Right kidney (tissue), 9 donors: ENCODE measurements around the gene CDCA5.

Source experiments
- DNase-seq: peaks from one replicate; pipeline ENCODE4 v3.0.0-alpha.2; 2016
- long read RNA-seq, 8 donors: transcript quantifications; one replicate each; lab custom pipeline, GENCODE V29; 2026

Gene CDCA5
- long read RNA-seq, donor 1, transcript CDCA5-201 (6 exons, 2,587 nt) = major isoform, 5 of 9 reads
- long read RNA-seq, donor 1, partial matches to known transcripts = 0 of 9 reads
- long read RNA-seq, donor 1, other reads (novel, unspliced or antisense) = 0 of 9 reads
- long read RNA-seq, donor 2, partial matches to known transcripts = 0 of 2 reads
- long read RNA-seq, donor 2, other reads (novel, unspliced or antisense) = 0 of 2 reads
- long read RNA-seq, donor 3, partial matches to known transcripts = 0 of 2 reads
- long read RNA-seq, donor 3, other reads (novel, unspliced or antisense) = 0 of 2 reads
- long read RNA-seq, donor 4, partial matches to known transcripts = 0 of 1 reads
- long read RNA-seq, donor 4, other reads (novel, unspliced or antisense) = 0 of 1 reads
- long read RNA-seq, donor 5, transcript CDCA5-201 (6 exons, 2,587 nt) = major isoform, 6 of 6 reads
- long read RNA-seq, donor 5, partial matches to known transcripts = 0 of 6 reads
- long read RNA-seq, donor 5, other reads (novel, unspliced or antisense) = 0 of 6 reads
- long read RNA-seq, donor 6, transcript CDCA5-201 (6 exons, 2,587 nt) = major isoform, 5 of 6 reads
- long read RNA-seq, donor 6, partial matches to known transcripts = 0 of 6 reads
- long read RNA-seq, donor 6, other reads (novel, unspliced or antisense) = 0 of 6 reads
- long read RNA-seq, donor 7, transcript CDCA5-201 (6 exons, 2,587 nt) = major isoform, 15 of 18 reads
- long read RNA-seq, donor 7, partial matches to known transcripts = 0 of 18 reads
- long read RNA-seq, donor 7, other reads (novel, unspliced or antisense) = 0 of 18 reads
- long read RNA-seq, donor 8, partial matches to known transcripts = 80 of 94 reads
- long read RNA-seq, donor 8, other reads (novel, unspliced or antisense) = 8 of 94 reads

- DNase-seq = peak; percentile 91
These were observed at the start of gene CDCA5, which contains the start of gene ZFPL1 for GRCh38 chr11:65083834-65084597. Gene CDCA5 (minus strand): TSS chr11:65084040. CDS start chr11:65083978, 62 bp downstream. Gene ZFPL1 (plus strand): TSS chr11:65084222. CDS start chr11:65084699, 477 bp downstream.

- DNase-seq = no peak
These were observed 49.3 kb upstream of the CDCA5 start for GRCh38 chr11:65132988-65133700.

DNA sequence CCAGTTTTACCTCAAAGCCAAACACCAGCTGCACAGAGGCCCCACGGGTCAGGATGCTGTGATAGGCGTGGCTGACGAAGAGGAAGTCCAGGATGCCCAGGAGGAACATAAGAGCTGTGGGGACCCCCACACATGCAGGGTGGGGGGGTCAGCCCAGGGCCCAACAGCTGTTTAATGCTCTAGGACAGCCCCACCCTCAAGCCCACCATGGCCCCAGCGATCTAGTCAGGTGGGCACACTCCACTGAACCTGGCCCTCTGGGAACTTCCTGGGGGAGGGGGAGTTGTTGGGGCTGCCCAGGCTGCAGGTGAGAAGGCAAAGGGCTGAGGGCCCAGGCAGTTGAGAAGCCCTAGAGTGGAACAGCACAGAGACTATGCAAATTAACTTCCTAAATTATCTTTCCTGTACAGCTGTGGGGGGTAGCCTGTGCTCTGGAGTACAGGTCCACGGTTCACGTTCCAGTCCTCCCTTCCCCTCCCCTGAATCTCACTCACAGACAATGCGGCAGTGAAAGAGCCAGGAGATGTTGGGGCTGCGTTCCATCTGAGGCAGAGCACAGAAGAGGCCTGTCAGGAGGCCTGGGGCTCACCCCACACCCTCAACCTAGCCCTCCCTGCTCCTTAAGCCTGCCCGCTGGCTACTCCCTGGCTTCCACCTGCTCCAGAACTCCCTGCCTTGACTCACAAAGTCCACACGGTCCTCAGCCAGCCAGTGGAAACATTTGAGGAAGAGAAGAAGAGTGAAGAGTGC, 48.6 kb upstream of the CDCA5 start:
- no peak for DNase-seq

DNA sequence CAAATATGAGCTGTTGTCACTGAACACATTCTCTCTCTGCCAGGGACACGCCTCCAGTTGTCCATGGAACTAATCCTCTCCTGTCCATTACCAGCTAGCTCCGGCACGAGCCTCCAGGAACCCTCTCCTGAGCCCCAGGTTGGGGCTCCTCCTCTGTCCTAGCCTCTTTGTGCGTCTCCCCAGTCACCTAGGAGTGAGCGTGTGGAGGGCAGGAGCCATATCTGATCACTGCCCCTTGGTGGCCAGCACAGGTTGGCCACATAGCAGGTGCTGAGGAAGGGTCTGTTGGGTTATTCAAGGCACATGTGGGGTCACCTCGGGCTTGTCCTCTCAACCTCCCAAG, 48.0 kb upstream of the CDCA5 start:
- no peak for DNase-seq

DNA sequence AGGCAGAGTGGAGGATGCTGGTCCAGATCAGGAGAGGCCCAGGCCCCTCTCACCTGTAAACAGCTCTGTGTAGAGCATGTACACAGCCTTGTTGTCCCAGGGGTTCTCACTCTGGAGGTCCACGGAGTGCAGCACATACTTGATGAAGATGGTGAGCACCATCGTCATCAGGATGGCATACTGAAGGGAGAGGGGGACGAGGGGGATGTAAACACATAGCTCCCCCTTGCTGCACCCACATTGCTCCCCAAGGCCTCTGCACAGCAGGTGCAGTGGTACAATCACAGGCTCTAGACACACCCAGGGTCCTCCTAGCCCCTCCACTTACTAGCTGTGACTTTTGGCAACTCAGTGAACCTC, 47.6 kb upstream of the CDCA5 start:
- DNase-seq = no peak

DNA sequence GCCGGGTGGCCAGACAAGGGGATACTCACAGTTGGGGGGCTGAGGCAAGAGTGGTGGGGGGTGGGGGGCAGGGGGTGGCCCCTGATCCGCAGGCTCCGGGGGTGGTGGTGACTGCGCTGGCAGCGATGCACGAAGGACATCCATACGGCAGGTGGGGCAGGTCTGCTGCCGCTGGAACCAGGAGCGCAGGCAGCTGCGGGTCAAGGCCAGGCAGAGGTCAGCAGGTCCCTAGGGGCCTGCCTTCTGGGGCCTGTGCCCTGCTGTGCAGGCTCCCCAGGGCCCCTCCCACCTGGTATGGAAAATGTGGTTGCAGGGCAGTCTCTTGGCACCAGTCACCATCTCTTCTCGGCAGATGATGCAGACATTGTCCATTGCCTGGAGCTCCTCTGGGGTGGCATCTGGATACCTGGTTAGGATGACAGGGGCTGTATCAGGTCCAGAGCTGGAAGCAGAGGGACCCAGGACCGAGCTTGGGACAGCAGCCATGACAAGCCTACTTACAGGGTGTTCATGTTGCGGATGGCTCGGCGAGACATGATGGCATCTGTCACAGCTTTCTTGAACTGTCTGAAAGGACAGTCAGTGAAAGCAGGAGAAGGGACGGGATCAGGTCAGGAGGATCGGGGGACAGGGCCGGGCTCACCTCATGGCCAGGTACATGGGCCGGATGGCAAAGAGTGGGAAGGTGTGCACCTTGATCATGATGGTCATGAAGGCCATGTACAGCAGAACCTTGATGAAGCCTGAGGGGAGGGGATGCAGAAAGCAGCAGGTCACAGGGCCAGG, 47.0 kb upstream of the CDCA5 start:
- DNase-seq = no peak

GRCh38 chr11:65129649-65130441, 46.0 kb upstream of the CDCA5 start:
- no peak for DNase-seq

DNA sequence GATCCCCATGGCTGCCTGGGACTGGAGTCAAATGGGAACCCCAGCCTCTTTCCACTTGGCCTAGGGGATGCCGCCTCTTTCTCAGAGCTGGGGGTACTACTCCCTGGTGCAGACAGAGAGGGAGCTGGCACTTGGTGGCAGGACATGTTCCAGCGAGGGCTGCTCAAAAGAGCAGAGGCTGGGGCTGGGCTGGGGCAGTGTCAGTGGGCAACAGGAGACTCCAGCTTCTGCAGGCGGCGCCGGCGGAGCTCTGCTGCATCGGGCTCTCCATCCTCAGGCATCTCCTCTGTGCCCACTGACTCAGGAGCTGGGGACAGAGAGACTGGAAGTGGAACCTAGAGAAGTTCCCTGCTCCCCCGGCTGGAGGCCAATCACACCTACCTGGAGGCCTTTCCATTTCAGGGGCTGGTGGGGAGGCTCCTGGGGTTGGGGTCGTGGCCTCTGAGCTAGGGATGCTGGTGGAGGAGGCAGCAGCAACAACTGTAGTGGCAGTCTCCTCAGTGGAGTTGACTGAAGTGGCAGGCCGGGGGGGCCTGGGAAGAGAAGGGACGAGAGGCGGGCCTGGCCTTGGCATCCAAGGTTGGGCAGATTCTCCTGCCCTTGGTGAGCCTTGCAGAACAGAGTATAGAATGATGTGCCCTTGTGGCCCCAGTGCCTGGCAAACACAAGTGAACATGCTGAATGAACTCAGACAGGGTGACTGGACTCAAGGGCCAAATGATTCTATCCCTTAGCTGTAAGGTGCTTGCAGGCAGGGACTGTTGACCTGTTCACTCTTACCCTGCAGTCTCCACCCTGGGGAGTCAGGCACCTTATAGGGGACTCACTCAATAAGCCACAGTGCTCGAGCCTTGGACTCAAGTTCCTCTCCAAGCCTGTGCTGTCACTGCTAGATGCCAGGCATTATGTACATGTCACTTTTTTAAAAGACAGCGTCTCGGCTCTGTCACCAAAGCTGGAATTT, 44.6 kb upstream of the CDCA5 start:
- no peak for DNase-seq

DNA sequence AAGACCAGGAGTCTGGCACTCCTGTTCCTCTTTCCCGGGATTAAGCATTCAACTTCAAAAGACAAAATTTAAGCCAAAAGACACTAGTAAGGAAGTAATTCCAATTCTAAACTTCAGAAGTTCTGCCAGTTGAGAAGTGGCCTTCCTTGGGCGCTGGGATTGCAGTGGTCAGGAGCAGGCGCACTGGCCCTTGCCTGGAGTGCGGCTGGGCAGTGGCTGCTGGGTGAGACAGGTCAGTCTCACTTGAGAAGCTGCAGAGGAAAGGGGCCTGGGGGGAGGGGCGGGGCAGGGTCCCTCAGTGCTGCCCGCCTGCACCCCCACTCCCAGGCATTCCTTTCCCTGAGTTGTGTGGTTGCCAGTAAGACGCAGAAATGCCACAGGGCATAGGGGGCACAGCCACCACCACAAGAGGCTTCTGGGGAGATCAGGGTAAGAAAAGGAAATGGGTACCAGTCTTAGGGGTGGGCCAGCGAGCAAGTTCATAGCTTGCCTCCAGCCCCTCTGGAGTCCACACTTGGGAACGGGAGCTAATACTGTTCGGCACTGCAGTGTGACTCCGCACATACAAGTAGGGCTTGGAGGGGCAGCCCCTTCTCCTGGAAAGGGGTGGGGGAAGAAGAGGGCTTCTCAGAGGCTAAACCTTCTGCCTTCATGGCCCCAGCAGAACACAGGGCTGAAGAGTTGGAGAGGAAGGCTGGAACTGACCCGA, 43.8 kb upstream of the CDCA5 start:
- no peak for DNase-seq

DNA sequence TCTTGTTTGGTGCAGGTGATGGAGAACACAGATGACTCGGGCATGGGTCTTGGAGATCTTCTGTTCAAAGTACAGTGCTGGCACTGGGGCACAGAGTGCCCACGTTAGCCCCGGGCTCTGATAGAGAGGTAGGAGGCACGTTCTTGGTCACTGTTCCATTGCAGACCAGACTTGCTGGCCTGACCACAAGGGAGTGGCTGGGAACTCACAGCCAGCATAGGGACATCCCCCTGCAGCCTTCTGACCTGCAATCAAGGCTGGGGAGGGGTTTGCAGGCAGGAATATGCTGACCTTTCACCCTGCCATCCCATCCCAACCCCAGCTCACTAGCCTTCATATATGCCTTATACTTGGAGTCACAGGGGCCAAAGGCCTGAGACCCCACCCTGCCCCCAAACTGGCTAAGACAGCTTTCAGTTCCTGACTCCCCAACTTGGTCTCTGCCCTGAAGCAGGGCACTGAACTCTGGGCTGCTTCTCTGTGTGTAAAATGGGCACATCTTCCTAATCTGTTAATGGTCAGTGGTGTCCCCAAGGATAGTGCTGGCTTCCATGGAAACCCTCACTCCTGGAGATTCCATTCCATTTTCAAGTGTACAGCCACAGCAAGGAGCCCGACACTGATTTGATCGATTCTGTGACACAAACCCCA, 42.9 kb upstream of the CDCA5 start:
- no peak for DNase-seq

GRCh38 chr11:65125197-65126056, 41.6 kb upstream of the CDCA5 start:
- DNase-seq = no peak

DNA sequence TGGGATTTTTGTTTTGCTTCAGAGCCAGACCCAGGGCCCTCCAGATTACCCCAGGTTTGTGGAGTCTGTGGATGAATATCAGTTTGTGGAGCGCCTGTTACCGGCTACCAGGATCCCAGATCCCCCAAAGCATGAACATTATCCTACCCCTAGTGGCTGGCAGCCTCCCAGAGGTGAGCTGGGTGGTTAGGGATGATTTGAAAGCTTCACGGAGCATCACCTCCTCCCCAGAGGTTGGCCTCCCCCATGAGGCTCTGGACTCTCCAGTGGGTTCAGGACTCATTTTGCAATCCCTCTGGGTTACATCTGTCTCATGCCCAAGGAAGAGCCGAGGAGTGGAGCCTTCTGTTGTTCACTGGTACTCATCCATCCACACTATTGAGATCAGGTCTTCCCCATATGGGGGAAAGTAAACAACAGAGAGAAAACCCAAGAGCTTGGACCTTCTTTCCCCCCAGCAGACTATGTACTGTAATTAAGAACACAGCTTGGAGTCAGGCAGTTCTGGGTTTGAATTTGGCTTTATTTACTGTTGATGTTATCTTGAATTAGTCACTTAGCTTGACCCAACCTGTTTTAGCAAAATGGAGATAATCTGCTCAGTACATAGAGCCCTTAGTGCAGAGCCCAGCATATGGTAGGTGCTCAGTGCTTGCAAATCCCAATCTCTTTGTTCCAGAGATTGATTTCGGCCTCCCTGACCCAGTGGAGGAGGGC, 40.8 kb upstream of the CDCA5 start:
- DNase-seq = no peak

GRCh38 chr11:65121865-65122696, 38.2 kb upstream of the CDCA5 start, which contains the start of the genes FAU and MRPL49:
Gene FAU (minus strand): TSS chr11:65122134. CDS start chr11:65121813, 321 bp downstream.
Gene MRPL49 (plus strand): TSS chr11:65122321. CDS start chr11:65122347, 26 bp downstream.
- DNase-seq = peak; percentile 88

DNA sequence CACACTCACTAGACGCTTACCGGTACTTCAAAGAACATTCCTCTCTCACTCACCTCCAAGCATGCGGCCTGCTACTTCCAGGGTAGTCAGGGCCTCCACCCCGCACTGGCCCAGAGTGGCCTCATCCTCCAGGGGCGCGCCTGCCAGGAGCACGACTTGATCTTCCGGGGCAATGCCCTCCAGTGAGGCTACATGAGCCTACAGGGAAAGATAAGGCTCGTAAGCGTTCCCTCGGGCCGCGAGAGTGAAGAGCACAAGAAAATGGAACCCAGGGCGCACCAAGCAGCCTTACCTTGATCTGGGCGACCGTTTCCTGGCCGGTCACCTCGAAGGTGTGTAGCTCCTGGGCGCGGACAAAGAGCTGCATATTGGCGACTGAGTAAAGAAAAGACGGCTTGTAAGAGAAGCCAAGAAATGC, 37.6 kb upstream of the CDCA5 start:
- no peak for DNase-seq
